ENCODE results near the gene ELF1.

DNA sequence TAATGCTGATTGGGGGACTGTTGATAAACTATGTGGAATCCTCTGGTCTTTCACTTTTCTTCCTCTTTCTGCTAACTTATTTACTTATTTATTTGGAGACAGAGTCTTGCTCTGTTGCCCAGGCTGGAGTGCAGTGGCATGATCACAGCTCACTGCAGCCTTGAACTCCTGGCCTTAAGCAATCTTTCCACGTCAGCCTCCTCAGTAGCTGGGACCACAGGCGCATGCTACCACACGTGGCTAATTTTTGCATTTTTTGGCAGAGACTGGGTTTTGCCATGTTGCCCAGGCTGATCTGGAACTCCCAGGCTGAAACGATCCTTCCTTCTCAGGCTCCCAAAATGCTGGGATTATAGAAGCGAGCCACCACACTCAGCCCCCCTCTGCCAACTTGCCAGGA lies 77.5 kb downstream of the ELF1 start:
- TF ChIP-seq, protein P1, sequence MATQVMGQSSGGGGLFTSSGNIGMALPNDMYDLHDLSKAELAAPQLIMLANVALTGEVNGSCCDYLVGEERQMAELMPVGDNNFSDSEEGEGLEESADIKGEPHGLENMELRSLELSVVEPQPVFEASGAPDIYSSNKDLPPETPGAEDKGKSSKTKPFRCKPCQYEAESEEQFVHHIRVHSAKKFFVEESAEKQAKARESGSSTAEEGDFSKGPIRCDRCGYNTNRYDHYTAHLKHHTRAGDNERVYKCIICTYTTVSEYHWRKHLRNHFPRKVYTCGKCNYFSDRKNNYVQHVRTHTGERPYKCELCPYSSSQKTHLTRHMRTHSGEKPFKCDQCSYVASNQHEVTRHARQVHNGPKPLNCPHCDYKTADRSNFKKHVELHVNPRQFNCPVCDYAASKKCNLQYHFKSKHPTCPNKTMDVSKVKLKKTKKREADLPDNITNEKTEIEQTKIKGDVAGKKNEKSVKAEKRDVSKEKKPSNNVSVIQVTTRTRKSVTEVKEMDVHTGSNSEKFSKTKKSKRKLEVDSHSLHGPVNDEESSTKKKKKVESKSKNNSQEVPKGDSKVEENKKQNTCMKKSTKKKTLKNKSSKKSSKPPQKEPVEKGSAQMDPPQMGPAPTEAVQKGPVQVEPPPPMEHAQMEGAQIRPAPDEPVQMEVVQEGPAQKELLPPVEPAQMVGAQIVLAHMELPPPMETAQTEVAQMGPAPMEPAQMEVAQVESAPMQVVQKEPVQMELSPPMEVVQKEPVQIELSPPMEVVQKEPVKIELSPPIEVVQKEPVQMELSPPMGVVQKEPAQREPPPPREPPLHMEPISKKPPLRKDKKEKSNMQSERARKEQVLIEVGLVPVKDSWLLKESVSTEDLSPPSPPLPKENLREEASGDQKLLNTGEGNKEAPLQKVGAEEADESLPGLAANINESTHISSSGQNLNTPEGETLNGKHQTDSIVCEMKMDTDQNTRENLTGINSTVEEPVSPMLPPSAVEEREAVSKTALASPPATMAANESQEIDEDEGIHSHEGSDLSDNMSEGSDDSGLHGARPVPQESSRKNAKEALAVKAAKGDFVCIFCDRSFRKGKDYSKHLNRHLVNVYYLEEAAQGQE (IDR thresholded peaks at IDR 0.05; ENCODE audit: insufficient read depth in 1 of 2, low read depth in 2 of 2, low read length in 2 of 2): no peak
- no peak for TF ChIP-seq TAF1 (IDR thresholded peaks at IDR 0.05; ENCODE audit: borderline replicate concordance, insufficient read depth, low read length)
- TF ChIP-seq POLR2AphosphoS5 (IDR thresholded peaks at IDR 0.05; ENCODE audit: low read depth, low read length): no peak
